ENCODE data around the gene EEFSEC. TPM values are rescaled to one million over a fixed set of nuclear protein-coding genes. Genes with fewer than 3 reads are reported as not detected.

The EEFSEC gene
- total RNA-seq, 1 experiment from 2014 or later = 9.6 TPM

DNA sequence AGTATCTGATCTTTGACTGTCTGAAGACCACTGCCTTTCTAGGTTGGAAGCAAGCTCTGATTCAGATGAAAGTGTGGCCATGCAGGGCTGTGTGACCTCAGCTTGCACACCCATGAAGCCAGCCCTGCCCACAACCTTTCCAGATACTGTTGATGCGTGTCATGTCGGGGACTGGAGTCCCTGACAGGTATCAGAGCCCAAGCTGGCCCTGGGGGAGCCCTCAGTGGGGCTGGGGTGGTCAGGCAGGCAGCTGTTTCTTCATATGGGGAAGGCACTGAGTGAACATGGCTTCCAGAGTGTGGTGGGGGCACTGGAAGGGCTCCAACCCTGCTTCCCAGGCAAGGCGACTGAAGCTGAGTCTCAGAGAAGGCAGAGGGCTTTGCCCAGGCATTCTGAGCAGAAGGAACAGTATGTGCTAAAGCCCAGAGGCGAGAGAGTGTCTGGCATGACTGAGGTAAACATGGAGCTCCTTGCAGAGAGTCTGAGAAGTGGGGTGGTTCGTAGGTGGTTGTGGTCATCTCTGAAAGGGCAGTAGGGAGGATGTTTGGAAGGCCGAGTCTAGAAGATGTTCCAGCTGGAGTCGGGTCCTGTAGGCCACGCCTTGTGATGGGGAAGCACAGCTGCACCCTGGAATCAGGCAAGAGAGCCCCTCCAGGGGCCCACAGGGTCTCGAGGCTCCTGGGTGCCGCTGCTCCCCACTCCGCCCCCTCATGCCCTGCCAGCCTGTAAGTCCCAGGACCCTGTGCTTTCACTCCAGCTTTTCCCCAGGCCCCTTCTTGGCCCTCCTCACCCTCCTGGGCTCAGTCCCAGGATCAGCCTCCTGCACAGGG, 122.2 kb downstream of the EEFSEC start:
- TF ChIP-seq EZH2 (IDR thresholded peaks at IDR 0.05; ENCODE audit: low read length, unreplicated experiment) (no peak), EZH2phosphoT487 (IDR thresholded peaks at IDR 0.05; ENCODE audit: borderline replicate concordance, low read length) (no peak)
- TF ChIP-seq, protein P1, sequence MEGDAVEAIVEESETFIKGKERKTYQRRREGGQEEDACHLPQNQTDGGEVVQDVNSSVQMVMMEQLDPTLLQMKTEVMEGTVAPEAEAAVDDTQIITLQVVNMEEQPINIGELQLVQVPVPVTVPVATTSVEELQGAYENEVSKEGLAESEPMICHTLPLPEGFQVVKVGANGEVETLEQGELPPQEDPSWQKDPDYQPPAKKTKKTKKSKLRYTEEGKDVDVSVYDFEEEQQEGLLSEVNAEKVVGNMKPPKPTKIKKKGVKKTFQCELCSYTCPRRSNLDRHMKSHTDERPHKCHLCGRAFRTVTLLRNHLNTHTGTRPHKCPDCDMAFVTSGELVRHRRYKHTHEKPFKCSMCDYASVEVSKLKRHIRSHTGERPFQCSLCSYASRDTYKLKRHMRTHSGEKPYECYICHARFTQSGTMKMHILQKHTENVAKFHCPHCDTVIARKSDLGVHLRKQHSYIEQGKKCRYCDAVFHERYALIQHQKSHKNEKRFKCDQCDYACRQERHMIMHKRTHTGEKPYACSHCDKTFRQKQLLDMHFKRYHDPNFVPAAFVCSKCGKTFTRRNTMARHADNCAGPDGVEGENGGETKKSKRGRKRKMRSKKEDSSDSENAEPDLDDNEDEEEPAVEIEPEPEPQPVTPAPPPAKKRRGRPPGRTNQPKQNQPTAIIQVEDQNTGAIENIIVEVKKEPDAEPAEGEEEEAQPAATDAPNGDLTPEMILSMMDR (conservative IDR thresholded peaks at IDR 0.05; ENCODE audit: low read depth, low read length) = no peak
- H3K79me2 ChIP-seq (ENCODE audit: low read length) = no peaks in the 10 kb centered on the region
- peak overlapping the region; percentile 43 for H3K4me2 ChIP-seq (ENCODE audit: low read length)
- H4K20me1 ChIP-seq (ENCODE audit: low read length) = no peaks in the 10 kb centered on the region
- intact Hi-C loops (cut with micrococcal nuclease) = no loop called here
- no peaks in the 10 kb centered on the region for H3K9me3 ChIP-seq (ENCODE audit: low read length)
- peaks cover 22% of the 10 kb centered on the region for H3K4me1 ChIP-seq (ENCODE audit: insufficient read depth, low read length)
- no peaks in the 10 kb centered on the region for H3K27me3 ChIP-seq (ENCODE audit: low read length)
- DNase-seq (no peak), ATAC-seq (no peak; the same call in 1 of the 2 replicates)
- POLR2A ChIA-PET (ENCODE audit: unreplicated experiment) = no interaction called here
- no peak overlapping the region for H2AFZ ChIP-seq (ENCODE audit: low read length)
- H3F3A ChIP-seq (ENCODE audit: low read length, unreplicated experiment) = no peaks in the 10 kb centered on the region
- no peak overlapping the region for H3K4me3 ChIP-seq (ENCODE audit: low read length)
- no peaks in the 10 kb centered on the region for H3K36me3 ChIP-seq (ENCODE audit: low read depth, low read length)
- BruUV-seq (replicated peaks) = no TSS peak
- H3K9me2 ChIP-seq (replicated peaks; ENCODE audit: low read length) = no peaks in the 10 kb centered on the region
- CTCF ChIA-PET = no interaction called here
- peak overlapping the region; percentile 64 for H3K9ac ChIP-seq (ENCODE audit: low read length)
- H3K27ac ChIP-seq (ENCODE audit: low read length) = peak overlapping the region; percentile 92

DNA sequence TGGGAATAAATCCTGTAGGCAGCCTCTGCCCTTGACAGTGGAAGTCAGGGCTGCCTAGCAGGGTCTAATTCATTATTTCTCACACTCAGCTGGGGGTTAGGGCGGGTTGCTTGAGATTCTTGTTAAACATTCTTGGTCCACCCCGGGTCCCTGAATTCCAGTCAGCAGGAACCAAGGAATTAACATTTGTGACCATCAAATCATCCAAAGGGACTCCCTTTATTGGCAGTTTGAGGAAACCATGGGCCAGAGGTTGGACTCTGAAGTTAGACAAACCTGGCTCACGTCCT, 122.8 kb downstream of the EEFSEC start:
- H3F3A ChIP-seq (ENCODE audit: low read length, unreplicated experiment) = no peaks in the 10 kb centered on the region
- H3K9ac ChIP-seq (ENCODE audit: low read length) = no peak overlapping the region
- H3K4me1 ChIP-seq (ENCODE audit: insufficient read depth, low read length) = peaks cover 22% of the 10 kb centered on the region
- intact Hi-C loops (cut with micrococcal nuclease) = no loop called here
- DNase-seq = no peak
- ChIA-PET POLR2A (ENCODE audit: unreplicated experiment) (no interaction called here), CTCF (no interaction called here)
- H3K27ac ChIP-seq (ENCODE audit: low read length) = peak overlapping the region; percentile 92
- no peaks in the 10 kb centered on the region for H3K79me2 ChIP-seq (ENCODE audit: low read length)
- no peaks in the 10 kb centered on the region for H3K27me3 ChIP-seq (ENCODE audit: low read length)
- no peak for ATAC-seq
- BruUV-seq (replicated peaks) = no TSS peak
- no peak overlapping the region for H3K4me2 ChIP-seq (ENCODE audit: low read length)
- H4K20me1 ChIP-seq (ENCODE audit: low read length) = no peaks in the 10 kb centered on the region
- TF ChIP-seq, protein P1 (conservative IDR thresholded peaks at IDR 0.05; ENCODE audit: low read depth, low read length) = no peak
- TF ChIP-seq EZH2 (IDR thresholded peaks at IDR 0.05; ENCODE audit: low read length, unreplicated experiment) (no peak), EZH2phosphoT487 (IDR thresholded peaks at IDR 0.05; ENCODE audit: borderline replicate concordance, low read length) (no peak)
- no peak overlapping the region for H2AFZ ChIP-seq (ENCODE audit: low read length)
- no peak overlapping the region for H3K4me3 ChIP-seq (ENCODE audit: low read length)
- H3K36me3 ChIP-seq (ENCODE audit: low read depth, low read length) = no peaks in the 10 kb centered on the region
- no peaks in the 10 kb centered on the region for H3K9me3 ChIP-seq (ENCODE audit: low read length)
- no peaks in the 10 kb centered on the region for H3K9me2 ChIP-seq (replicated peaks; ENCODE audit: low read length)

DNA sequence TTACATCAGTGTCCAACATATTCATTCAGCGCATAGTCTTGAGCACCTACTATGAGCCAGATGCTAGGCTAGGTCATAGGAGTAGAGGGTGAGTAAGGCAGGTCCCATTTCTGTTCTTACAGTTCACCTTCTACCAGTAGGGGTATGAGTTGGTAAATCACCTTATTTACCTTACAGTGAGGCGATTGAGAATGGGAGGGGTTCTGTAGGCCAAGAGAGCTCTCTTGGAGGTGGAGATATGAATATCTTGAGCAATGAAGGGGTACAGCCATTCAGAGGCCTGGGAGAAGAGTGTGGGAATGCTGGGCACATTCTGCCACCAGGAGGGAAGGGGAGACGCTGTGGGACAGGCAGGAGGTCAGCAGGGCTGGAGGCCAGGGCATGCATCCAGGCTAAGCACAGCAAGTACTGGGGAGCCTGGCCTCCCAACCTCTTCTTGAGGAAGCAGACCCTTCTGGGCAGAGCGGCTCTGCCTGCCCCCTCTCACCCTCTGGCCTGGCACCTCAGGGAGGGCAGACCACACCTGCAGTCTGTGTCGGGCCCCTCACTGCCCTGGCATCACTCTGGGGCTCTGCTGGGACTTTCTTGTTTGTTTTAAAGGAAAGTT, 123.4 kb downstream of the EEFSEC start:
- BruUV-seq (replicated peaks) = no TSS peak
- CTCF ChIA-PET = no interaction called here
- POLR2A ChIA-PET (ENCODE audit: unreplicated experiment) = no interaction called here
- no peaks in the 10 kb centered on the region for H3K27me3 ChIP-seq (ENCODE audit: low read length)
- H3F3A ChIP-seq (ENCODE audit: low read length, unreplicated experiment) = no peaks in the 10 kb centered on the region
- no peak overlapping the region for H3K4me2 ChIP-seq (ENCODE audit: low read length)
- ATAC-seq = no peak
- no peak overlapping the region for H3K4me3 ChIP-seq (ENCODE audit: low read length)
- no peaks in the 10 kb centered on the region for H3K36me3 ChIP-seq (ENCODE audit: low read depth, low read length)
- peaks cover 22% of the 10 kb centered on the region for H3K4me1 ChIP-seq (ENCODE audit: insufficient read depth, low read length)
- no peaks in the 10 kb centered on the region for H3K79me2 ChIP-seq (ENCODE audit: low read length)
- no peak overlapping the region for H3K9ac ChIP-seq (ENCODE audit: low read length)
- no peak for TF ChIP-seq EZH2 (IDR thresholded peaks at IDR 0.05; ENCODE audit: low read length, unreplicated experiment)
- TF ChIP-seq, protein P1 (conservative IDR thresholded peaks at IDR 0.05; ENCODE audit: low read depth, low read length) = no peak
- no peak for TF ChIP-seq EZH2phosphoT487 (IDR thresholded peaks at IDR 0.05; ENCODE audit: borderline replicate concordance, low read length)
- no peak overlapping the region for H2AFZ ChIP-seq (ENCODE audit: low read length)
- no peaks in the 10 kb centered on the region for H3K9me2 ChIP-seq (replicated peaks; ENCODE audit: low read length)
- H4K20me1 ChIP-seq (ENCODE audit: low read length) = no peaks in the 10 kb centered on the region
- H3K9me3 ChIP-seq (ENCODE audit: low read length) = no peaks in the 10 kb centered on the region
- intact Hi-C loops (cut with micrococcal nuclease) = no loop called here
- no peak overlapping the region for H3K27ac ChIP-seq (ENCODE audit: low read length)
- DNase-seq = peak; percentile 5

All from PC-3 (cell line).